ENCODE data around the gene KAT8.
"Not testable (repeated sequence)": the region's sequence is repeated elsewhere in the genome, so short reads cannot be mapped to it uniquely, and the experiment has no call there.

The KAT8 gene

DNA sequence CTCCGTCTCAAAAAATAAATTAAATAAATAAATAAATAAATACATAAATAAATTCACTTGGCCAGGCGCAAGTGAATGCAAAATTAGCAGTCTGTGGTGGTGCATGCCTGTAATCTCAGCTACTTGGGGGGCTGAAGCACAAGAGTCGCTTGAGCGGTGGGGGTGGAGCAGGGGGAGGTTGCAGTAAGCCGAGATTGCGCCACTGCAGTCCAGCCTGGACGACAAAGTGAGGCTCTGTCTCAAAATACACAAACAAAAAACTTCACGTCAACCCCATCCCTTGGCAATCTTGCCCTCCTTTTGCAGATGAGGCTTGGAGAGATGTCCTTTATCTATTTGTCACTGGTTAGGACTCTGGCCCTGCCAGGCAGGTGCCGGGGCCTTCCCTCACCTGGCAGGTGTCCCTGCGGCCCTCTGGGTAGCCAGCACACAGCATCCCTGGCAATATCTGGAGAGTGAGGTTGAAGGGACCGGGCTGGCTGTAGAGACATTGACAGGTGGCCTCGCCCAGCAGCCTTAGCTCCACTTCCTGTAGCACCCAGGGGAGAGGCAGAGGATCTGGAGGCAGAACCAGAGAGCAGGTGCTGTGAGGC lies 28.0 kb downstream of the KAT8 start:
- TF ChIP-seq, protein P1, sequence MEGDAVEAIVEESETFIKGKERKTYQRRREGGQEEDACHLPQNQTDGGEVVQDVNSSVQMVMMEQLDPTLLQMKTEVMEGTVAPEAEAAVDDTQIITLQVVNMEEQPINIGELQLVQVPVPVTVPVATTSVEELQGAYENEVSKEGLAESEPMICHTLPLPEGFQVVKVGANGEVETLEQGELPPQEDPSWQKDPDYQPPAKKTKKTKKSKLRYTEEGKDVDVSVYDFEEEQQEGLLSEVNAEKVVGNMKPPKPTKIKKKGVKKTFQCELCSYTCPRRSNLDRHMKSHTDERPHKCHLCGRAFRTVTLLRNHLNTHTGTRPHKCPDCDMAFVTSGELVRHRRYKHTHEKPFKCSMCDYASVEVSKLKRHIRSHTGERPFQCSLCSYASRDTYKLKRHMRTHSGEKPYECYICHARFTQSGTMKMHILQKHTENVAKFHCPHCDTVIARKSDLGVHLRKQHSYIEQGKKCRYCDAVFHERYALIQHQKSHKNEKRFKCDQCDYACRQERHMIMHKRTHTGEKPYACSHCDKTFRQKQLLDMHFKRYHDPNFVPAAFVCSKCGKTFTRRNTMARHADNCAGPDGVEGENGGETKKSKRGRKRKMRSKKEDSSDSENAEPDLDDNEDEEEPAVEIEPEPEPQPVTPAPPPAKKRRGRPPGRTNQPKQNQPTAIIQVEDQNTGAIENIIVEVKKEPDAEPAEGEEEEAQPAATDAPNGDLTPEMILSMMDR (IDR thresholded peaks at IDR 0.05; ENCODE audit: low read depth, low read length, missing control alignments) = no peak
- H3K4me3 ChIP-seq (replicated peaks; ENCODE audit: low read depth, low read length) = no peak overlapping the region
- DNase-seq (ENCODE audit: extremely low read depth, low read depth) = no peak

DNA sequence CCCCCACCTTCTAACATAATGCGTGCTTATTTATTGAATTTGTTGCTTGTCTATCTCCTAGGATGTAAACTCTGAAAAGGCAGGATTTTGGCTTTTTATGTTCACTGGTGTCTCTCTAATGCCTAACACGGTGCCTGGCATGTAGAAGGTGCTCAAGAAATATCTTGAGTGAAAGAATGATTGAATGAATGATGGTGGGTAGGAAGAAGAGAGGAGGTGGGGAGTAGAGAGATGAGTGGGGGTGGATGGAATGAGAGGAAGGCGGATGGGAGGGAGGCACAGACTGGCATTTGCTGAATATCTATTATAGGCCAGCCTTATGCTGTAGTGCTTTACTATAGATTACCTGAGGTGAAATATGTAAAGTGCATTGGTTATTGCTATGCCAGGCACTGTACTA lies 30.1 kb downstream of the KAT8 start:
- H3K4me3 ChIP-seq (replicated peaks; ENCODE audit: low read depth, low read length) = no peak overlapping the region
- no peak for DNase-seq (ENCODE audit: extremely low read depth, low read depth)
- TF ChIP-seq, protein P1 (IDR thresholded peaks at IDR 0.05; ENCODE audit: low read depth, low read length, missing control alignments) = no peak

DNA sequence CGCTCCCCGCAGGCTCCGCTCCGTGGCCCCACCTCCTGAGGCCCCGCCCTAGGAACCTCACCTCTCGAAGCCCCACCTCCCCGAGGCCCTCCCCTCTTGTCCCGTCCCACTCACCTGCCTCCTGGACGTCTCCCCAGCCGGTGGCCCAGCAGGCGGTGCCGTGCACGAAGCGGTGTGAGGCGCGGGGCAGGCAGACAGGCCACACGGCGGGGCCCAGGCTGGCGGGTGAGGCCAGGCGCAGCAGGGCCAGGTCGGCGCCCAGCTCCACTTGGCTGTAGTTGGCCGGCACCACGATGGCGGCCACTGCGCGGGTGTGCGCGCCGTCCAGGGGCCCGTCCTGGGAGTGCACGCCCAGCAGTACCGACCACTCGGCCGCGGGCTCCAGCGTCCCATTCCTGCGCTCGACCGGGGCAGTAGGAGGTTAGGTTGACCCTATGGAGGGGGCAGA lies 30.8 kb downstream of the KAT8 start:
- DNase-seq (ENCODE audit: extremely low read depth, low read depth) = no peak
- TF ChIP-seq, protein P1 (IDR thresholded peaks at IDR 0.05; ENCODE audit: low read depth, low read length, missing control alignments) = no peak
- H3K4me3 ChIP-seq (replicated peaks; ENCODE audit: low read depth, low read length) = no peak overlapping the region

- no peak for DNase-seq (ENCODE audit: extremely low read depth, low read depth)
- no peak overlapping the region for H3K4me3 ChIP-seq (replicated peaks; ENCODE audit: low read depth, low read length)
- TF ChIP-seq, protein P1 (IDR thresholded peaks at IDR 0.05; ENCODE audit: low read depth, low read length, missing control alignments) = no peak
Measured at GRCh38 chr16:31148896-31149295, 31.4 kb downstream of the KAT8 start.

GRCh38 chr16:31149332-31149731 lies 31.9 kb downstream of the KAT8 start:
- H3K4me3 ChIP-seq (replicated peaks; ENCODE audit: low read depth, low read length) = no peak overlapping the region

GRCh38 chr16:31149894-31150890 lies 32.7 kb downstream of the KAT8 start, which contains the start of gene PRSS36:
PRSS36 (minus strand) TSS chr16:31150066; CDS start chr16:31150035, 31 bp downstream.
- no peak within 1 kb of the TSS for H3K4me3 ChIP-seq (replicated peaks; ENCODE audit: low read depth, low read length)
- TF ChIP-seq, protein P1 (IDR thresholded peaks at IDR 0.05; ENCODE audit: low read depth, low read length, missing control alignments) = no peak
- DNase-seq (ENCODE audit: extremely low read depth, low read depth) = no peak

More at GRCh38 chr16:31149332-31149731, 31.9 kb downstream of the KAT8 start:
- TF ChIP-seq, protein P1 (IDR thresholded peaks at IDR 0.05; ENCODE audit: low read depth, low read length, missing control alignments) = no peak
- DNase-seq (ENCODE audit: extremely low read depth, low read depth) = no peak

DNA sequence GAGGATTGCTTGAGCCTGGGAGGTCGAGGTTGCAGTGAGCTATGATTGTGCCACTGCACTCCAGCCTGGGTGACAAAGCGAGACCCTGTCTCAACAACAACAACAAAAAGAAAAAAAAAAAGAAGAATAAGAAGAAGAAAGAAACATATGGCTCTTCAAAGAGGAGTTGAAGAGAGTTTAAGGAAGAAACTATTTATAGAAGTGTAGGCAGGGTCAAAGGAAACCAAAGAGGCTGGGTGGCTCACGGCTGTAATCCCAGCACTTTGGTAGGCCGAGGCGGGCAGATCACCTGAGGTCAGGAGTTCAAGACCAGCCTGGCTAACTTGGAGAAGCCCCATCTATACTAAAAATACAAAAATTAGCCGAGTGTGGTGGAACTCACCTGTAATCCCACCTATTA lies 33.5 kb downstream of the KAT8 start:
- not testable (repeated sequence) for H3K4me3 ChIP-seq (replicated peaks; ENCODE audit: low read depth, low read length); DNase-seq (ENCODE audit: extremely low read depth, low read depth)

Data from HFF-Myc (cell line).